KBM-7 (cell line): Measurements from ENCODE around the gene SMC4.
"Not testable (repeated sequence)": the region's sequence is repeated elsewhere in the genome, so short reads cannot be mapped to it uniquely, and the experiment has no call there.

Source experiments
- DNase-seq: peaks from one replicate; pipeline ENCODE4 v3.0.0-alpha.2; 2015
- in situ Hi-C: fragments of 300-500 bp; cut with MboI; formaldehyde crosslinking; loops from 2 replicates; pipeline ENCODE4 v1.14.3; 2020; ENCODE audit warnings: low sequenced_read_pairs, low pct_unique_long_range_greater_than_20kb, mixed read lengths

The SMC4 gene

GRCh38 chr3:160435095-160435494 is 35.6 kb downstream of the SMC4 start:
- DNase-seq = no peak
- in situ Hi-C loops = no loop called here

GRCh38 chr3:160435747-160436146 is 36.3 kb downstream of the SMC4 start:
- DNase-seq = no peak
- in situ Hi-C loops = no loop called here

GRCh38 chr3:160437083-160437455 is 37.6 kb downstream of the SMC4 start:
- in situ Hi-C loops = no loop called here

GRCh38 chr3:160440687-160441086 is 41.2 kb downstream of the SMC4 start:
- in situ Hi-C loops = no loop called here
- no peak for DNase-seq

More at GRCh38 chr3:160437083-160437455, 37.6 kb downstream of the SMC4 start:
- DNase-seq = no peak

- in situ Hi-C loops = no loop called here
- DNase-seq = no peak
These were observed 45.0 kb downstream of the SMC4 start for GRCh38 chr3:160444411-160444810.

GRCh38 chr3:160445854-160446253 is 46.4 kb downstream of the SMC4 start:
- DNase-seq = no peak
- in situ Hi-C loops = no loop called here

- in situ Hi-C loops = no loop called here
- DNase-seq = no peak
These were observed 47.1 kb downstream of the SMC4 start for GRCh38 chr3:160446522-160447056.

- in situ Hi-C loops = no loop called here
- no peak for DNase-seq
These were observed 48.1 kb downstream of the SMC4 start for GRCh38 chr3:160447544-160447943.

GRCh38 chr3:160448845-160449635 is 49.6 kb downstream of the SMC4 start:
- no peak for DNase-seq
- in situ Hi-C loops = no loop called here

GRCh38 chr3:160449636-160450598 is 50.5 kb downstream of the SMC4 start, which contains the start of gene TRIM59:
Gene TRIM59 (minus strand): TSS chr3:160449786. CDS start chr3:160439183, 10,603 bp downstream.
- no peak for DNase-seq
- in situ Hi-C loops = no loop called here

- in situ Hi-C loops = no loop called here
- DNase-seq = no peak
These were observed 51.4 kb downstream of the SMC4 start for GRCh38 chr3:160450846-160451245.

- DNase-seq = no peak
- in situ Hi-C loops = no loop called here
These were observed 52.2 kb downstream of the SMC4 start for GRCh38 chr3:160451602-160452001.

GRCh38 chr3:160452251-160452650 is 52.8 kb downstream of the SMC4 start:
- DNase-seq, in situ Hi-C loops: not testable (repeated sequence)

GRCh38 chr3:160454995-160455394 is 55.5 kb downstream of the SMC4 start:
- no peak for DNase-seq
- in situ Hi-C loops = no loop called here

- no peak for DNase-seq
- in situ Hi-C loops = no loop called here
These were observed 56.4 kb downstream of the SMC4 start for GRCh38 chr3:160455846-160456245.

- in situ Hi-C loops = no loop called here
- no peak for DNase-seq
These were observed 58.7 kb downstream of the SMC4 start for GRCh38 chr3:160458151-160458550.

- in situ Hi-C loops = no loop called here
These were observed 60.1 kb downstream of the SMC4 start for GRCh38 chr3:160459450-160459970.

GRCh38 chr3:160460033-160460432 is 60.6 kb downstream of the SMC4 start:
- DNase-seq = no peak
- in situ Hi-C loops = no loop called here

More at GRCh38 chr3:160459450-160459970, 60.1 kb downstream of the SMC4 start:
- no peak for DNase-seq

- no peak for DNase-seq
- in situ Hi-C loops = no loop called here
These were observed 64.9 kb downstream of the SMC4 start for GRCh38 chr3:160464321-160464720.
